GM19372 (cell line): ENCODE results near the gene CHRD.
"Not testable (repeated sequence)": the region's sequence is repeated elsewhere in the genome, so short reads cannot be mapped to it uniquely, and the experiment has no call there.

Source experiments
- ATAC-seq: cut with Tn5 transposase; IDR thresholded peaks from one replicate; pipeline ENCODE4 v1.9.1; 2021; ENCODE audit warnings: mild to moderate bottlenecking, low read depth, moderate library complexity; ENCODE audit not compliant: unreplicated experiment

Gene CHRD

DNA sequence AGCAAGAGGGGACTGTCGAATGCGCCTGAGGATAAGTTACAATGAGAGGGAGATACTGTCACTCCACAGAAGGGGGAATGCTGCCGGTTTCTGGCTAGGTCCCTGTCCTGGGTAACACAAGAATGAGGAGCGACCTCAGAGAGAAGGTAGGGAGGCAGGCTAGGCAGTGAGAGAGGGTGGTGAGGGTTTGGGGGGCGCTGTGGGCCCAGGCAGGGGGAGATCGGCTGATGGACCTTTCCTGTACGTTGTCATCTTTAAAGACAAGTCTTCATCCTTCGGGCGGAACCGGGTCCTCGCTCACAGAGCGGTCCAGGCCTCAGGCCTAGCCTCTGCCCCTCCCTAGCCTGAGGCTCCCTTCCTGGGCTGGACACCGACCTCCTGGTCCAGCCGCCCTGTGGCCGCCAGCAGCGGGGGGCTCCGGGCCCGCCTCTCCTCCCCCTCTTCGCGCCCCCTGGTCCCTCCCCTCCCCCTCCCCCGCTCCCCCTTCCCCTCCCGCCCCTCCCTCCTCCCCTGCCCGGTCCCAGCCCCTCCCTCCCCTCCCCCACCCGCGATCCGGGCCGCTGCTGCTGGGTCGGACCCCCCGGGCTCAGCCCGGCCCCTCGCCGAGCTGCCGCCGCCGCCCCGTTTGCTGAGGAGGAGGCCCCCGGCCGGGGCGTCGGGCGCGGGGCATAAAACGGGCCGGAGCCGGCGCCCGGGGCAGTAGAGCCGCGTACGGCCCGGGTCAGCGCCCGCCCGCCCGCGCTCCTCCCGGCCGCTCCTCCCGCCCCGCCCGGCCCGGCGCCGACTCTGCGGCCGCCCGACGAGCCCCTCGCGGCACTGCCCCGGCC lies at the start of gene CHRD:
Gene CHRD (plus strand): TSS at position 697 of the 827 bp plus-strand sequence. CDS start 265 bp downstream, outside the sequence.
- ATAC-seq = no peak

GRCh38 chr3:184332370-184333090 lies 47.3 kb upstream of the CHRD start:
- ATAC-seq = no peak

GRCh38 chr3:184333190-184333589 lies 46.7 kb upstream of the CHRD start:
- no peak for ATAC-seq

DNA sequence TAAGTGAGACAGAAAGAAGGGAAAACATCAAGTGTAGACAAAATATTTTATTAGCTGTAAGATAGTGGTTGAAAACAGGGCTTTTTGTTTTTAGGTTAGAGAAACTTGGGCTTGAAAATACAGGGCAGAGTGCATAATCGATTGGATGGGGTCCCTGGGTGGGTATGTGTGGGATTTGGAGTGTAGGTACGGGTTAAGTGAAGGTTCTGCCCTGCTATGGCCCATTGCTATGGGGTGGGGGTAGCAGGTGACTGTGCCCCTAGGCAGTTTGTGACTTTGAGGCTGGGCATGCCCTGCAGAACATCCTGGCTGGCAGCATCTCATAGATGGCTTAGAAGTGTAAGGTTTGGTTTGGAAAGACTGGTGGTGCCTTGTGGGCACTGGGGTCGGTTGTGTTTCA lies 46.2 kb upstream of the CHRD start:
- ATAC-seq = no peak

- ATAC-seq = no peak
Measured at GRCh38 chr3:184334470-184335158, 45.2 kb upstream of the CHRD start.

DNA sequence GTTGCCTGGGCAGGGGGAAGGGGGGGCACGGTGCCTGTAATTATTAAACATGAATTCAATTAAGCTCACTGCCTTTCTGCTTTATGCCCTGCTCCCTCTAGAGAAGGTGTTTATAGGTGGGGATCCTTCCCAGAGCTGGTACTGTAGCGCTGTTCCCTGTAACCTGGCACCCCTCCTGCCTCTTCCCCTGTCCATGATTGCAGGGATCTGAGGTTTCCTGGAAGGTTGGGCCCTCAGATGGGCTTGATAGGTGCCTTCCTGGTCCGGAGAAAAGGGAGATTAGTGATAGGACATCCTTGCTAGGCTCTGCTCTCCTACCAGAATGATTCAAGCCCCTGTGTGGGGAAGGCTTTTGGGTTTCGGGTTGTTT lies 44.6 kb upstream of the CHRD start:
- no peak for ATAC-seq

- ATAC-seq = peak; percentile 69
Measured at GRCh38 chr3:184335661-184336546, 44.0 kb upstream of the CHRD start.

DNA sequence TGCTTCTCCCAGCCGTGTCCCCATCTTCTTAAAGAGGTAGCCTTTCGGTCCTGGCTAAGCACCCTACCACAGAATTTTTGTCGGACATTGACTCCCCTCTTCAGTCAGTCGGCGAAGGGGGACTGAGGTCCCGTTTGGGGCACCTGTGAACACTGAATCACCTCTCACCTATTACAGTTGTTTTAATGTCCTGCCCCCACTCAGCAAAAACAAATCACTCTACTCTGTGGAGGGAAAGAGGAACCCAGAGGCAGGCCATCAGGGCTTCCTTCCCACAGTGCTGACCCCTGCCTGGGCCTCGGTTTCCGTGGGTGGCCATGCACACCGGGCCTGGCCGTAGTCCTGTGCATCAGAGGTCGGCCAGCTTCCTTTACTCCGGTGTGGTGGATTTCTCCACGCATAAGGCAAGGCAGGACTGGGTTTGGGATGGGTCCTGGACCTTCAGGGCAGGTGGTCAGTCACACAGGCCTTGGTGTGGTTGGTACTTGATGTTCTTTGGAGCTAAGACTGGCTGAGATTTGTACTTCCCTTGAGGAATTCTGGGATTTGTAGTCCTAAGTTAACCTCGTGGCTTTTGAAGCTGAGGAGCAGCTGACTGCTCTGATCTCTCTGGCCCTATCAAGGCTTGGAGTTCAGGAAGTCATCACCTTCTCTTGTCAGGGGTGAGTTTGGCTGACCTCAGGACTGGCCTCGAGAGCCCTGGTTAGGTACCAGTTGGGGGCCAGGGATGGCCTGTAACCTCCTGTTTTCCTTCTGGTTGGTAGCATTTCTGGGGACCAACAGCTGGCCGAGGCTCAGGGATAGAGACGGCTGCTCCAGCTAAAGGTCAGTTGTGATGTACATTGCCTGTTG lies 43.1 kb upstream of the CHRD start:
- ATAC-seq = no peak

- ATAC-seq = no peak
Measured at GRCh38 chr3:184337399-184337714, 42.5 kb upstream of the CHRD start, which contains the start of gene FAM131A. TSS of gene FAM131A (plus strand) at chr3:184337600. CDS start at chr3:184337631, 31 bp downstream.

DNA sequence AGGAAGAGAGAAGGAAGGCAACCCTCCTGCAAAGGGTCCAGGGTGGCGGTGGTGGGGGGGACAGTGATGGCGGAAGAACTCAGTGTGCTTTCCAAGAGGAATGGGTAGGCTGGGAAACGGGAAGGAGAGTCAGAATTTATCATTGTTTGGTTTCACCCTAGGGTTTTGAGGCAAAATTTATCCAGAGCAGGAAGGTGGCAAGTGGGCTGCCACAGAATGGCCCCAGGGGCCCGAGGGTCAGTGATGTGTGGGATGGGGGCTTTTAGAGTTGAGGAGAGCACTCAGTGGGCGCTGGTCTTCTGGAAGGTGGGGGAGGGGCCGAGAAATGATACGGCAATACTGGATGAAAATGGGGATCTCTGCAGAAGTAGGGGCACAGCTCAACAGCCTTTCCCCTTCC lies 41.9 kb upstream of the CHRD start:
- no peak for ATAC-seq

- ATAC-seq = no peak
Measured at GRCh38 chr3:184338511-184338945, 41.3 kb upstream of the CHRD start.

- ATAC-seq = no peak
Measured at GRCh38 chr3:184339001-184339400, 40.9 kb upstream of the CHRD start.

DNA sequence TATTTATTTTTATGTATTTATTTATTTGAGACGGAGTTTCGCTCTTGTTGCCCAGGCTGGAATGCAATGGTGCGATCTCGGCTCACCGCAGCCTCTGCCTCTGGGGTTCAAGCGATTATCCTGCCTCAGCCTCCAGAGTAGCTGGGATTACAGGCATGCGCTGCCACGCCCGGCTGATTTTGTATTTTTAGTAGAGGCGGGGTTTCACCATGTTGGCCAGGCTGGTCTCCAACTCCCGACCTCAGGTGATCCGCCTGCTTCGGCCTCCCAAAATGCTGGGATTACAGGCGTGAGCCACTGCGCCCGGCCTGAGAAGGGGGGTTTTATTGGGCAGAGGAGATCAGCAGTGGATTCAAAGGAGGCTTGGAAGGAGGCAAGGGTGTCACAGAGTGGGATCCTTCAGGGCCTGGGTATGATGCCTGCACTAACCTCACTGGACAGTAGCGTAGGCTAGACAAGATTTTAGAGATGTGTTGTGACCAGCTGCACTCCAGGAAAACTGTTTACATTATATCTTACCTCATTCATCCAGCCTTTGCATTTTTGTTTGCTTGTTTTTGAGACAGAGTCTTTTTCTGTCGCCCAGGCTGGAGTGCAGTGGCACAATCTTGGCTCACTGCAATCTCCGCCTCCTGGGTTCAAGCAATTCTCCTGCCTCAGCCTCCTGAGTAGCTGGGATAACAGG lies 40.3 kb upstream of the CHRD start:
- not testable (repeated sequence) for ATAC-seq

DNA sequence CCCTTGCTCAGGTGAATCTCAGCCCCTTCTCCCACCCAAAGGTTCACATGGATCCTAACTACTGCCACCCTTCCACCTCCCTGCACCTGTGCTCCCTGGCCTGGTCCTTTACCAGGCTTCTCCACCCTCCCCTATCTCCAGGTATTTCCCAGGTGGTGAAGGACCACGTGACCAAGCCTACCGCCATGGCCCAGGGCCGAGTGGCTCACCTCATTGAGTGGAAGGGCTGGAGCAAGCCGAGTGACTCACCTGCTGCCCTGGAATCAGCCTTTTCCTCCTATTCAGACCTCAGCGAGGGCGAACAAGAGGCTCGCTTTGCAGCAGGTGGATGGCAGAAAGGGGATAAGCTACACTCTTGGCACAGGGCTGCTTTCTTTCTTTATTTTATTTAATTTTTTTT lies 37.9 kb upstream of the CHRD start:
- ATAC-seq = no peak

DNA sequence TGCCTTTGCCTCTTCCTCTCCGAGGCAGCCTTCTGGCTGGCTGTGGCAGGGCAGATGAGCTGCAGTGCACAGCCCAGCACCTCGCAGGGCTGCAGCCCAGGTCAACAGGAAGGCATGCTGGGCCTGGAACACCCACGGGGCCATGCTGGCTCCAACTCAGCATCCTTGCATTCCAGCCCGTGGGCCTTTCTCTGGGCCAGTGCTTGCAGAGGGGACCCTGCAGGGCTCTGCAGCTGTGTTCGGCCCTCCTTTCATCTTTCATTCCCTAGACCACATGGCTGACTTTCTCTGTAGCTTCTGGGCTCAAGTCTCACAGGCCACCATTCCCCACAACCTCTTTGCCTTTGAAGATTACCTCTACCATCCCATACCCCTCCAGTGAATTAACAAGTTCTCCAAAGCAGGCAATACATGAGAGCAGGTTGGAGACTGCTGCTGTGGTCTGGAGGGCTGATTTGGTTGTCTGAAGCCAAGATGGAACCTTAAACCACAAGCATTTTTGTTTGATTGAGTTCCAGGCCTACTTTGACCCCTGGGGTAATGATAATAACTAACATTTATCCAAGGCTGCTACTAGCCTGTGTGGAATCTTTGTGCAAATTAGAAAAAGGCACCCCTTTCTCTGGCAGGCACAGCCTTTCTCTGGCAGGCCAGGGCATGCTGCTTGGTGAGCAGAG lies 36.5 kb upstream of the CHRD start:
- ATAC-seq = no peak

- no peak for ATAC-seq
Measured at GRCh38 chr3:184344579-184345316, 35.1 kb upstream of the CHRD start.

- ATAC-seq = no peak
Measured at GRCh38 chr3:184345317-184346144, 34.3 kb upstream of the CHRD start.
